Measurements from ENCODE around the gene PPP1R12B.
A peak's percentile ranks its signal among the peaks of the same experiment; 100 is the strongest.
"Not testable (repeated sequence)": the region's sequence is repeated elsewhere in the genome, so short reads cannot be mapped to it uniquely, and the experiment has no call there.

Gene PPP1R12B

DNA sequence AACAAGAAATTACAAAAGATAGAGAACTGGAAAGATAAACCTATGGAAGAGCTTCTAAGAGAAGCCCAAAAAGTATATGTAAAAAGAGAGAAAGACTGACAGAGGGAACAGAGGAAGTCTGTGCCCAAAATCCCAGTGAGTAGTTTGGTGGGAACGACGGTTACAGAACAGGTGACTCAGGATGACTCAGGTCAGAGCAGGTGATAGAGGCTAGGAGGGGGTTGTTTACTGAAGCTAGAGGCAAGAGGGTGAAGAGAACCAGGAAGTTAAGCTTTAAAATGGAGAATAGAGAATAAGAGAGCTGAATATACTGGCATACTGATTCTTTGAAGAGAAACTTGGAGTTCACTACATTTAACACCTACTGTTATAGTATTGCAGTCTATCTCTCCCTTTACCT, 134.9 kb downstream of the PPP1R12B start:
- not testable (repeated sequence) for DNase-seq (ENCODE audit: insufficient read length)

DNA sequence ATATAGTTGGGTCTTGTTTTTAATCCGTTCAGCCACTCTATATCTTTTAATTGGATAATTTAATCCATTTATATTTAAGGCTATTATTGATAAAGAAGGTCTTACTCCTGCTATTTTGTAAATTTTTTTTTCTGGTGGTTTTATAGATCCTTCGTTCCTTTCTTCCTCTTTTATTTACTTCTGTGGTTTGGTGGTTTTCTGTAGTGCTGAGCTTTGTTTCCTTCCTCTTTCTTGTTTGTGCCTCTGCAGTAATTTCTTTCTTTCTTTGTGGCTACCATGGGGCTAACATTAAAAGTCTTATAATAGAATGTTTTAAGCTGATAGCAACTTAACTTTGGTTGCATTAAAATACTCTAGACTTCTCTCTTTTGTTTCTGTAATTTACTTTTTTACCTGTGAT, 135.5 kb downstream of the PPP1R12B start:
- FAIRE-seq: peak; percentile 48
- DNase-seq (ENCODE audit: insufficient read length): not testable (repeated sequence)

More for the DNA sequence above, 134.9 kb downstream of the PPP1R12B start:
- not testable (repeated sequence) for FAIRE-seq

DNA sequence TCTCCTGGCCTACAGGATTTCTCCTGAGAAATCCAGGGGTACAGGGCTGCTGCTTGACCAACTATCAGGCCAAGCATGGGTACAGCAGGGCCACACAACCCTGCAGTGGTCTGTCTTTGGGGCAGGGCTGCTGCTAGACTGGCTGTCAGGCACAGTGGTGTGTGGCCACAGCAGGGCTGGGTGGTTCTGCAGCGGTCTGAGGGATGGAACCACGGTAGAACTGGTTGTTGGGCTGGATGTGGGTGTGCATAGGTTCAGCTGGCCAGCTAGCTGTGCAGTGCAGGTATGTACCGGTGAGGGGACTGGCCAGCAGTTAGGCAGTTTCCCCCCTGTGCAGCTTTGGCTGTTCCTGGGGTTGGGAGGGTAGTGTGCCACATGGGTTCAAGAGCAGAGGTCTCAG, 136.3 kb downstream of the PPP1R12B start:
- FAIRE-seq; DNase-seq (ENCODE audit: insufficient read length): not testable (repeated sequence)

DNA sequence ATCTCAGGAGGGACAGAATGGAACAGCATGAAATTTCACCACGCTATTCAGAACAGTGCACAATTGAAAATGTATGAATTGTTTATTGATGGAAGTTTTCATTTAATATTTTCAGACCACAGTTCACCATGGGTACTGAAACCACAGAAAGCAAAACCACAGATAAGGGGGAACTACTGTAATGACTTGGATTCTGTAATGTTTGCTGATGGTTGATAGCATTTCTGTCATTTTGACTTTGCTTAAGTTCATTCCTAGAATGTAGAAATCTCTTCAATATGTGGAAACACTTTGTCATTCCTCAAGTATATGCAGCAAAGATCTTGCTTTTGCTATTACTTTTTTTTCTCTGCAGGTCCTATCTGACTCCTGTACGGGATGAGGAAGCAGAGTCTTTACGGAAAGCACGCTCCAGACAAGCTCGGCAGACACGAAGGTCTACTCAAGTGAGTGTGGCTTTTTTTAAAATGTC, 139.7 kb downstream of the PPP1R12B start:
- not testable (repeated sequence) for DNase-seq (ENCODE audit: insufficient read length)
- peak; percentile 96 for FAIRE-seq

DNA sequence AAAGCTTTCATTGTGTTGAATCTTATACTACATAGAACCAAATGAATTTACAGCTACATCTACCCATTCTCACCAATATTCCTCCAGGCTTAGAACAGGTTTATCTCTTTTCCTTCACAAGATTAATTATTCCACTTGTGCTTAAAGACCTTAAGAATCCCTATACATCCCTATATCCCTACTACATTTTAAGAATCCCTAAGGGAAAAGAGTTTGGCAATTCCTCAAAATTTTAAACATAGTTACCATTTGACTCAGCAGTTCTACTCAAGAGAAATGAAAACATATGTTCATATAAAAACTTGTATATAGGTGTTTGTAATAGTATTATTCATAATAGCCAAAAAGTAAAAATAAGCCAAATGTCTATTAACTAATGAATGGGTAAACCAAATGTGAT, 140.6 kb downstream of the PPP1R12B start:
- not testable (repeated sequence) for FAIRE-seq

DNA sequence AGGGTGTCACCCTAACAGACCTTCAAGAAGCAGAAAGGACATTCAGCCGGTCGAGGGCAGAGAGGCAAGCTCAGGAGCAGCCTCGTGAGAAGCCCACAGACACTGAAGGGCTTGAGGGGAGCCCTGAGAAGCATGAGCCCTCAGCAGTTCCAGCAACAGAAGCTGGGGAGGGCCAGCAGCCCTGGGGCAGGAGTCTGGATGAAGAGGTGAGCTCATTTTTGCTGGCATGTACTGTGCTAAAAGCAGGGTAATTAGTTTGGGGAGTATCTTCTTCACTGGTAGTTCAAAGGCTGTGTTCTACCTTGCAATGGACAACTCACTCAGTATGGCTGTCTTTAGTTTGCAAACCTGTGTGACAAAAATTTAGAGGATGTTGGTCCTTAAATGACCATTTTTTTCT, 144.6 kb downstream of the PPP1R12B start:
- FAIRE-seq: peak; percentile 74
- DNase-seq (ENCODE audit: insufficient read length): not testable (repeated sequence)

More for the DNA sequence above, 140.6 kb downstream of the PPP1R12B start:
- DNase-seq (ENCODE audit: insufficient read length): not testable (repeated sequence)

DNA sequence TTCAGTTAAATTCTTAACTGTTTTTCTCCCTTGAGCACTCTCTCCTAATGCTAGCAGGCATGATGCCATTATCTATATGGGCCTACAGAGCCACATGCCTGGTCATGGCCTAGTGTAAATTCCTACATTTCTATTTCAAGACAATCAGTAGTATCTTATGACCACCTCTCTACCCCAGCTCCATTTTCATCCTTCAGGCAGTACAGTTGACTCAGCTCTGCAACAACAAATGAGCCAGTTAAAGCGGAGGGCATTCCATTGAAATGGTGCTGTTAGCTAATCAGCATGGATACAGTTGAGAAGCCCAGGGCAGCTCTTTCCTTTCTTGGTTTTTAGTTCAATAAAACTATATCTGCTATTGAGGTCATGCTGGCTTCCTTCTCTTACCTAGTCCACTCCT, 150.0 kb downstream of the PPP1R12B start:
- FAIRE-seq (no peak), DNase-seq (ENCODE audit: insufficient read length) (no peak)
- no peak for TF ChIP-seq TAF1 (IDR thresholded peaks at IDR 0.05; ENCODE audit: borderline replicate concordance, low read depth, low read length)
- no peak for TF ChIP-seq POLR2A (IDR thresholded peaks at IDR 0.05; ENCODE audit: low read depth, low read length)
- TF ChIP-seq POLR2AphosphoS5 (IDR thresholded peaks at IDR 0.05; ENCODE audit: low read depth, low read length): no peak

DNA sequence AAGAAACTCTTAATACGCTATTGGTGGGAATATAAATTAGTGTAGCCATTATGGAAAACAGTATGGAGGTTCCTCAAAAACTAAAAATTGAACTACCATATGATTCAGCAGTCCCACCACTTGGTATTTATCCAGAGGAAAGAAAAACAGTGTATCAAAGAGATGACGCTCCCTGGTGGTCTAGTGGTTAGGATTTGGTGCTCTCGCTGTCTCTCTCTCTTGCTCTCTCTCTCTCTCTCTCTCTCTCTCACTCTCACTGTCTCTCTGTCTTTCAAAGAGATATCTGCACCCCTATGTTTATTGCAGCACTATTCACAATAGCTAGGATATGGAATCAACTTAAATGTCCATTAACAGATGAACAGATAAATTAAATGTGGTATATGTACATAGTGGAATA, 151.5 kb downstream of the PPP1R12B start:
- not testable (repeated sequence) for DNase-seq (ENCODE audit: insufficient read length)

DNA sequence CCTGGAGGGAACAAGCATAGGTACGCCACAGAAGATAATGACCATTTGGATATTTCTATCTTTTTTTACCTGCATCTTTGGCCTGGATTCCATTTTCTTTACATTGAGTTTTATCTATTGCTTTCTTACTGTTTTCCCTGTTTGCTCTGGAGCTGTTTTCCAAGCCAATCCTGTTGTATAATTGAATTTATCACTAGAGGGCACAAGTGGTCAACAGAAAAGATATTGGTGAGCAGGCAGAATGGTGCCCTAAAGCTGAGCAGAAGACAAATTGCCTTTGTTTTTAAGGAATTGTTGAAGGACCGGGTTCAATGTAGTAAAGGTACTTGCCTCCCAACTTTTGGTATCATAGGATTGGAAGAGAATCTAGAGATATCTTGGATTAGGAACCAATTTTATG, 152.8 kb downstream of the PPP1R12B start:
- FAIRE-seq (peak; percentile 67), DNase-seq (ENCODE audit: insufficient read length) (no peak)
- no peak for TF ChIP-seq POLR2A (IDR thresholded peaks at IDR 0.05; ENCODE audit: low read depth, low read length)
- no peak for TF ChIP-seq POLR2AphosphoS5 (IDR thresholded peaks at IDR 0.05; ENCODE audit: low read depth, low read length)
- no peak for TF ChIP-seq TAF1 (IDR thresholded peaks at IDR 0.05; ENCODE audit: borderline replicate concordance, low read depth, low read length)

More for the DNA sequence above, 151.5 kb downstream of the PPP1R12B start:
- not testable (repeated sequence) for FAIRE-seq

DNA sequence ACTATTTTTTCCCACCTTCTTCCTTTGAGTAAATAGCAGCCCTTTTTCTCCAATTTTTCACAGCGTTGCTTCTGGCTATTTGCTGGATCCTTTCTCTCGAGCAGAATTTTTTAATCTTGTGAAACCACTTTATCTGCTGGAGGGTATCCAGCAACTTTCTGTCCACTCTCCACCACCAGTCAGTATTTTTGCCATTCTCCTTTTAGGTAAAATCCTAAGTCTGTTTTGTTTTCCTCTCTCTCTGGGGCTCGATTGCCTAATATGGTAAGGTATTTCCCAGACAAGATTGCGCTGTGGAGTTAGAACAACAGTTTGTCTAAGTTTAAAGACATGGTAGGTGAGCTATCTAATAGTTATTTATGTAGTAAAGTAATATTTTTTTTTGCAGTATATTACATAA, 156.9 kb downstream of the PPP1R12B start:
- no peak for DNase-seq (ENCODE audit: insufficient read length)
- no peak for TF ChIP-seq TAF1 (IDR thresholded peaks at IDR 0.05; ENCODE audit: borderline replicate concordance, low read depth, low read length)
- no peak for TF ChIP-seq POLR2A (IDR thresholded peaks at IDR 0.05; ENCODE audit: low read depth, low read length)
- no peak for TF ChIP-seq POLR2AphosphoS5 (IDR thresholded peaks at IDR 0.05; ENCODE audit: low read depth, low read length)
- no peak for FAIRE-seq

DNA sequence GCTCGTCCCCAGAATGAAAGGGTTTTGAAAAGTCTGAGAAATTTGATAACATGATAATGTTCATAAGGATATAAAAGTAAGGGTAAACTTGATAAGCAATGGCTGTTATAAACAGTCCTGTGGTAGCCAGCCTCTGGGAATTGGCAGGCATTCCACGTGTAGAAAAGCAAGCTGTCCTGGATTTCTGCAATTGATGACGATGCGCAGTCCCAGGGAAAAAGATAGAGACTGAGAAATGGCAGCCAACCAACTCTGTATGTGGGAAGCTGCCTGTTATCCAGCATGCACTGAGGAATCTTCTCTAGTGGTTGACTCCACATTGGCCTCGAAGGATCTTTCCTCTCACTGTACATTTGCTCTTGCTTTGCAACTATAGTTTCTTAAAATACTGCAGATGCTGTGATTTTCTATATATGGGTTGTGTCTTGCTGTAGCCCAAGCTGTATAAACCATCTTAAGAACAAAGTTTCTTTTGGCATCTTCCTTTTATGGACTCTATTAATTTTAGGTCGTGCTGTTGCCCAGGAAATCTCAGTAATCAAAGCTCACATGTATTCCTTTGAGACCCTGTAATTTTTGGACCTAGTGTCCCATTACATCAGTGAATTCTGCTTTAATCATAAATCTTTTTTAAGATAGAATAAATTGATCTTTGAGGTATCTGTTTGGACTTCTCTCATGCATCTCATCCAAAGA, 157.5 kb downstream of the PPP1R12B start:
- not testable (repeated sequence) for FAIRE-seq; DNase-seq (ENCODE audit: insufficient read length)

DNA sequence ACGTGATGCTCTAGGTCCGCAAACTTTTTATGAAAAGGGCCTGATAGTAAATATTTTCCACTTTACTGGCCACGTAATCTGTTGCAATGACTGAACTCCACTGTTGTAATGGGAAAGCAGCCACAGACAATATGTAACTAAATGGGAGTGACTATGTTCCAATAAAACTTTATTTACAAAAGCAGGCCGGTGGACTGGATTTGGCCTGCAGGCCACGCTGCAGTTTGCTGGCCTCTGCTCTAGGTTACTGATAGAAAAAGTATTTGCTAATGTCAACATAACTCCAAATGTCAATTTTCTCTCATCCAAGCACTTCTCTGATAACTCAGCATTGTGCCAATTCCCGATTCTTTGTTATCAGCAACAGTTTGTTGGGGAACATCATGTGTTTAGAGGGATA, 160.4 kb downstream of the PPP1R12B start:
- FAIRE-seq; DNase-seq (ENCODE audit: insufficient read length): not testable (repeated sequence)

DNA sequence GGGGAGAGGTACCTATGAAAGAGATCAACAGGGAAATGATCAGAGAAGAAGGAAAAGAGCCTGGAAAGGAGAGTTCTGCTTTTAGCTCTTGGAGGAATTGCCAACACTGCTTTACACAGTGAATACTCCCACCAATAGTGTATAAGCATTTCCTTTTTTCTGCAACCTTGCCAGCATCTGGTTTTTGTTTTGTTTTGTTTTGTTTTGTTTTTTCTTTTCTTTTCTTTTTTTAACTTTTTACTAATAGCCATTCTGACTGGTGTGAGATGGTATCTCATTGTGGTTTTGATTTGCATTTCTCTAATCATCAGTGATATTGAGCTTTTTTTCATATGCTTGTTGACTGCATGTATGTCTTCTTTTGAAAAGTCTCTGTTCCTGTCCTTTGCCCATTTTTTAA, 165.4 kb downstream of the PPP1R12B start:
- DNase-seq (ENCODE audit: insufficient read length); FAIRE-seq: not testable (repeated sequence)

DNA sequence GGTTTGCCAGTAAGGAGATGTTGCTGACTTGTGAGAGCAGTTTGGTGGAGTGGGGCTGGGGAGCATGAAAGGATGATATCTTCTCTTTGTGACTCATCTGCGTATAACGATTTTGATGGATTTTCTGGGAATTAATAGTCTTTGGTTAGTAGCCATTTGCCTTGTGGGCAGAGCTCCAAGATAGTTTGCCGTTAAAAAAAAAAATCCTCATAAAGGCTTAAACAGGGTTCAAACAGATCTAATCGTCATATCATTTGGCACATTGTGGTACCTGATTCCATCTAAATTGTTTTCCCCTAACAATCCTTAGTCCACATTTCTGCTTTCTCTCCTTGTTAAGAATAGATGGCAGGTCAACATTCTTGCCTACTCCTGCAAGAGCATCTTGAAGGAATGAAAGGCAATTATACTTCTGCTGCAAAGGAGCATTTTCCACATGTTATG, 168.0 kb downstream of the PPP1R12B start:
- FAIRE-seq (no peak), DNase-seq (ENCODE audit: insufficient read length) (no peak)
- TF ChIP-seq POLR2A (IDR thresholded peaks at IDR 0.05; ENCODE audit: low read depth, low read length) (no peak), POLR2AphosphoS5 (IDR thresholded peaks at IDR 0.05; ENCODE audit: low read depth, low read length) (no peak), TAF1 (IDR thresholded peaks at IDR 0.05; ENCODE audit: borderline replicate concordance, low read depth, low read length) (no peak)

DNA sequence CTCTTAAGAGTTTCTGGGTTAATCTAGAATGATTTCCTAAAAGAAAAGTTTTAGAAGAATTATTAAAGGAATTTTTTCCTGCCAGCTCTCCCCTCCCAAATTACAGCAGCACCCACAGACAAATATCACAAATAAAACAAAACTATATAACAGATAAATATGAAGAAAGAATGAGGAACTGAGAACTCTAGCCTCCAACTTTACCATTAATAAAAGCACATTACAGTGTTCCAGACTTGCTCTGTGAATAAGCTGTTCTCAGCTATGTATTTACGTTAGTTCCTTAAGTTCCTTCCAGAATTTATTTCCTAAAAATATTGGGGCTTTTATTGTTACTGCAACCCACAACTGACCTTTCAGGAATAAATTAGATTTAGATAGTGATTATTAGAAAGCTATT, 168.6 kb downstream of the PPP1R12B start:
- not testable (repeated sequence) for FAIRE-seq; DNase-seq (ENCODE audit: insufficient read length)

DNA sequence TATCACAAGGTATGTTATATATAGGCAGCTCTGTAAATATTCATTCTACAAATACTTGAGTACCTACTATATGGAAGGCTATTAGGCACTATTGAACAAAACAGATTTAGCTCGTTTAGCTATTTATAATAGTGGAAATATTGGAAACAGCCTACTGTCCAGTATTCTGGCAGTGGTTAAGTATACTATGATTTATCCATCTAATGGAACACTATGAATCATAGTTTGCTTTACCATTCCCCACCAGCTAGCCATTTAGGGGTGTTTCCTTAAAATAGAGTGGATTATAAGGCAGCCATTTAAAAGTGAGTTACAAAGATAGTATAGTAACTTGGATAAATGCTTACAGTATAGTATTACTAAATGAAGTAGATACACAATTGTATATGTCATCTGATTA, 169.7 kb downstream of the PPP1R12B start:
- not testable (repeated sequence) for DNase-seq (ENCODE audit: insufficient read length); FAIRE-seq

DNA sequence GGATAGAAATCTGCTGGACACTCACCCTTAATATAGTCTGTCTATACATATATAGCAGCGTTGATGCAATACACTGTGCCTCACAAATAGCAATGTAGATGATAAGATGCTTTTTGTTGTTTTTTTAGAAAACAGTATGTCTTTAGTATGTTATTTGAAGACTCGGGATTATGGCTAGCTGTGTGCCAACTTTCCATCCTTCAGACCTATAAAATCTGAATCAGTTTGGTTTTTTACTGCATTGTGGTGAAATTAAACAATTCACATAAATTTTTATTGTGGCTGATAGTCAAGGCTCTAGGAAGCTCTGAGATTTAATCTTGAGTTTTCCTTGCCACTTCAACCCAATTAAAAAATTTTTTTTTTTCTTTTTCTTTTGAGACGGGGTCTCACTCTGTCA, 170.4 kb downstream of the PPP1R12B start:
- not testable (repeated sequence) for FAIRE-seq; DNase-seq (ENCODE audit: insufficient read length)

DNA sequence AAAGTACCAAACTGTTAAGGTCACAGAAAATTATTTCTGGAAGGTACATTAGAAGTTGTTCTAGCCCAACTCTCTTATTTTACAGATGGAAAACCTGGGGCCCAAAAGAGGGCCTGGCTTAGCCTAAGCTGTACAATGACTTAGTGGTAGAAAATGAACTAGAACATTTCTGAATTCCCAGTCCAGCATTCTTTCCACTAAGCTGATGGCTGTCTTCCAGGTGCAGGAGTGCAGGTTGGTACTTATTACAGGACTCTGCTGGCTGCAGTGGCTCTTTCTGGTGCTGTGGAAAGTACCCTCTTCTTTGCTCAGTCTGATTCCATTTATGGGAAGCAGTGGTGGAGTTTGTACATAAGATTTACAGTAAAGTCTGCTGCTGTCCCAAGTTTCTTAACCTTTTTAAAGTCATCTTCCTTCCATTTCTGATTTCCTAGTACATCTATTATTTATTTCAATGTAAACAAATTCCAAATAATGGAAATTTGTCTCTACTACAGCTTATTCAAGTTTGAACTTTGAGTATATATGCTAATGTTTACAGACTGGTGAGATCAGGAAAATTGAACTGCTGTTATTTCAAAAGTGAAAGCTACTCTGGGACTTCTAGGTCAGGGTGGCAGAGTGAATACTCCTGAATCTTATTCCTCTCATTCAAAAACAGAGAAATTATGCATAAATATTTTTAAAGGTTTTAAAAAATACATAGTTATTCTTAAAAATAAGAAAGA, 171.8 kb downstream of the PPP1R12B start:
- not testable (repeated sequence) for FAIRE-seq; DNase-seq (ENCODE audit: insufficient read length)

DNA sequence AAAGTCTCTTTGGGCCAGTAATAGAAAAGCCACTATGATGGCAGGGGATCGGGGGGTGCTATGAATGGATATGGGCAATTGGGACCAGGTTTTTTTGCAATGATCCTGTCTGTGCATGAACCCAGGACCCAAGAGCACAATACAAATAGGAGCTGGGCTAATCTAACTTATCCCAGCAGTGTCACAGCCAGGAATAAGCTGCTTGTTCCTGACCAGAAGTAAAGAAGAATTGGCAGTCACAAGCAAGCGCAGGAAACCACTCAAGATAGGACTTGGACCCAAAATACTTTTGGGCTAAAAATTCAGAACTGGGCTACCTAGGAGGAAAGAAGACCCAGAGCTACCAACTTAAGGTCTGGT, 172.3 kb downstream of the PPP1R12B start:
- not testable (repeated sequence) for DNase-seq (ENCODE audit: insufficient read length); FAIRE-seq

Measured in GM12892 (cell line).